ENCODE results near the gene MAP3K4.

DNA sequence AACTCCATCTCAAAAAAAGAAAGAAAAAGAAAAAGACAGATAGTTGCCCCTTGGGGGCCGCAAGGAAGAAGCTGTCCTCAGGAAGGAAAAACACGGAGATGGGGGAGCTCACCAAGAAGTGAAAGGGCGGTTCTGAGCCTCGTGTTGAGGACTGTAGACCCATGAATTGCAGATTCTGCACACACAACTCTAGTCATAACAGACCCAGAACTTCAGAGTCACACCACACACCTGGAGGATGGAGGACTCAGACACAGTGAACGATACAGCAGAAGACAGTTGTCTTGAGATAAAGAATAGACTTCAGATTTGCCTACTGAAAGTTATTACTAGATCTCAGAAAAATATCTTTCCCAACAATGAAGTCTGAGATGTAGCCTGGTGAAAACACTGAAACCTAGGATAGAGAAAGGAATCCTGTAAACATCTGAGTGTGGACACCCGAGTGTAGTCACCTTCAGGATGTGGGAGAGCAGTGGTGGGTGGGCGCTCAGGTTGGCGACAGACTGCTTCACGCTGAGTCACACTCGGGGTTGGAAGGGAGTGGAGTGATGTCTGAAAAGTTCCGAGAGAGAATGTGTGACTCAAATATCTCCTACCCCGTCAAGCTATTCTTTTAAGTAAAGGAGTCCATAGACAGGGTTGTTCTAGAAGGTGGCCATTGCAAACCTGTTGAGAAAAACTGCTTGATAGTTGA is 88.1 kb downstream of the MAP3K4 start:
- TF ChIP-seq POLR2A (IDR thresholded peaks at IDR 0.05; ENCODE audit: low read depth, low read length) (no peak), TAF1 (IDR thresholded peaks at IDR 0.05; ENCODE audit: borderline replicate concordance, low read depth, low read length) (no peak)

Data from GM12892 (cell line).